ENCODE measurements around the gene CD6. TPM values are rescaled to one million over a fixed set of nuclear protein-coding genes. Genes with fewer than 3 reads are reported as not detected.

The CD6 gene
- total RNA-seq, 1 experiment from 2014 or later, result not detected

DNA sequence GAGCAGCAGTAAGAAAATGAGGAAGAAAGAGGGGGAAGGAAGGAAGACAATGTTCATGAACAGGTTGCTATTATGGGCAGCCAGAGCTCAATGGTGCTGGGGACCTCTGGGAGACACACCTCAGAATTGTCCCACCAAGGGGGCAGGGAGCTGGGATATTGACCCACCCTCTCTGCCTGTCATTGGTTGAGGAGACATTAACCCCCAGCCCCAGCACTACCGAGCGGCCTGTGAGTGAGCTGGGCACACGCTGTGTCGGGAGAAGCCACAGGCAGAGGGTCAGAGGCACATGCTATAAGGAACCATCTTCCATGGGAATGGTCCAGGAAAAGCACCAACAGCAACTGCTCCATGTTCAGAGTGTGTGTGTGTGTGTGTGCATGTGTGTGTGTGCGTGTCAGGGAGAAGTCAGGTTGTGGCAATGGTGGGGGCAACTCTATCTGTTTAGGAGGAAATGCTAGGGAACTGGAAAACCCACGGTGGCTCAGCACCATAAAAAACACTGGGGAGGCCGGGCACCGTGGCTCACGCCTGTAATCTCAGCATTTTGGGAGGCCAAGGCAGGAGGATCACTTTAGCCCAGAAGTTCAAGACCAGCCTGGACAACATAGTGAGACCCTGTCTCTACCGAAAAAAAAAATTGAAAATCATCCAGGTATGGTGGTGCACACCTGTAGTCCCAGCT is 49.2 kb downstream of the CD6 start:
- Histone ChIP-seq H3K9ac (ENCODE audit: extremely low read depth, insufficient read length, low read length) (no peak overlapping the region), H4K5ac (ENCODE audit: insufficient read length, low read depth, low read length) (no peak overlapping the region), H2BK12ac (ENCODE audit: insufficient read length, low read depth, low read length) (no peak overlapping the region), H2BK120ac (ENCODE audit: low read depth, low read length, poor library complexity, severe bottlenecking) (no peak overlapping the region), H2AK5ac (ENCODE audit: insufficient read length, low read length) (no peak overlapping the region), H3K9me3 (ENCODE audit: control insufficient read depth, low read depth, low read length) (no peaks in the 10 kb centered on the region), H3K18ac (ENCODE audit: insufficient read length, low read depth, low read length) (no peak overlapping the region), H3T11ph (ENCODE audit: low read length) (no peak overlapping the region), H2BK15ac (ENCODE audit: low read depth, low read length) (no peak overlapping the region), H4K91ac (ENCODE audit: insufficient read length, low read depth, low read length) (no peak overlapping the region), H3K56ac (ENCODE audit: insufficient read length, low read depth, low read length) (no peak overlapping the region), H3K79me2 (ENCODE audit: insufficient read depth, low read length) (no peaks in the 10 kb centered on the region), H3K4me1 (ENCODE audit: insufficient read depth, low read length) (no peaks in the 10 kb centered on the region; the same call in 1 of the 2 replicates), H3K4me2 (ENCODE audit: insufficient read depth, insufficient read length, low read length) (no peak overlapping the region), H3K27me3 (ENCODE audit: insufficient read depth, low read length) (peaks cover 3% of the 10 kb centered on the region; the same call in 1 of the 2 replicates), H3K79me1 (ENCODE audit: insufficient read depth, low read depth, low read length, poor library complexity, severe bottlenecking) (no peaks in the 10 kb centered on the region), H3K23ac (ENCODE audit: insufficient read length, low read depth, low read length) (no peak overlapping the region), H3K14ac (ENCODE audit: insufficient read depth, low read length) (no peak overlapping the region), H4K8ac (replicated peaks; ENCODE audit: insufficient read length, low read depth, low read length) (no peak overlapping the region), H4K20me1 (ENCODE audit: control insufficient read depth, insufficient read depth, insufficient read length) (no peaks in the 10 kb centered on the region), H3K4ac (ENCODE audit: low read depth, low read length) (no peak overlapping the region), H2BK20ac (ENCODE audit: low read depth, low read length, poor library complexity, severe bottlenecking) (no peak overlapping the region), H2AFZ (ENCODE audit: low read length) (no peak overlapping the region), H2BK5ac (ENCODE audit: insufficient read length, low read length) (no peak overlapping the region), H3K27ac (ENCODE audit: insufficient read length, low read depth, low read length) (no peak overlapping the region), H3K23me2 (ENCODE audit: insufficient read length, low read depth, low read length, poor library complexity, severe bottlenecking) (peaks cover 3% of the 10 kb centered on the region)
- H3K36me3 Mint-ChIP-seq (ENCODE audit: insufficient read depth in 1 of 3, low read depth in 3 of 3), result no peaks in the 10 kb centered on the region
- no peak for DNase-seq
- TF ChIP-seq CTCF (conservative IDR thresholded peaks at IDR 0.05), result no peak
- no peak overlapping the region for H3K27ac Mint-ChIP-seq
- peaks cover 93% of the 10 kb centered on the region for H3K27me3 Mint-ChIP-seq (ENCODE audit: low read depth)
- peak overlapping the region in 1 of 2 experiments; percentile 71; a peak in 2 of 5 replicates for H3K4me3 Mint-ChIP-seq
- H3K9me3 Mint-ChIP-seq, result no peaks in the 10 kb centered on the region; a peak in 1 of 5 replicates
- peaks cover 22 to 32% of the 10 kb centered on the region in 2 experiments for H3K4me1 Mint-ChIP-seq
- no CpG with 5 or more reads among the region's 10 CpGs for WGBS (ENCODE audit: extremely low coverage, insufficient read length, low lambda C conversion rate)

Data from H9 (cell line).